ENCODE measurements around the gene ATP2B3. TPM values are rescaled to one million over a fixed set of nuclear protein-coding genes. Genes with fewer than 3 reads are reported as not detected.

ATP2B3 gene
- total and polyA plus RNA-seq, 2 experiments from 2014 or later: 0.21 to 0.42 TPM

- H3K4me3 ChIP-seq: no peak overlapping the region
- H3K27me3 ChIP-seq: no peaks in the 10 kb centered on the region
- no peaks in the 10 kb centered on the region for H3K4me1 ChIP-seq (ENCODE audit: low read depth)
- TF ChIP-seq CTCF (IDR thresholded peaks at IDR 0.05; ENCODE audit: low read depth, low read length): no peak
- H3K9me3 ChIP-seq (ENCODE audit: low read depth): no peaks in the 10 kb centered on the region
- no peaks in the 10 kb centered on the region for H3K36me3 ChIP-seq
- no peak overlapping the region for H3K27ac ChIP-seq
- DNase-seq (ENCODE audit: low read depth in 1 of 2, low spot score in 1 of 2): peak in 1 of 2 donors; percentile 71
These were observed 40.6 kb upstream of the ATP2B3 start for GRCh38 chrX:153476666-153477363.

GRCh38 chrX:153477364-153477857, 40.0 kb upstream of the ATP2B3 start:
- Histone ChIP-seq H3K27me3 (no peaks in the 10 kb centered on the region), H3K4me3 (no peak overlapping the region), H3K9me3 (ENCODE audit: low read depth) (no peaks in the 10 kb centered on the region), H3K27ac (no peak overlapping the region), H3K36me3 (no peaks in the 10 kb centered on the region), H3K4me1 (ENCODE audit: low read depth) (no peaks in the 10 kb centered on the region)
- DNase-seq (ENCODE audit: low read depth in 1 of 2, low spot score in 1 of 2): no peak
- no peak for TF ChIP-seq CTCF (IDR thresholded peaks at IDR 0.05; ENCODE audit: low read depth, low read length)

- Histone ChIP-seq H3K27me3 (no peaks in the 10 kb centered on the region), H3K9me3 (ENCODE audit: low read depth) (no peaks in the 10 kb centered on the region), H3K4me1 (ENCODE audit: low read depth) (no peaks in the 10 kb centered on the region), H3K36me3 (no peaks in the 10 kb centered on the region), H3K4me3 (no peak overlapping the region), H3K27ac (no peak overlapping the region)
- DNase-seq (ENCODE audit: low read depth in 1 of 2, low spot score in 1 of 2): peak in 1 of 2 donors; percentile 63
- TF ChIP-seq CTCF (IDR thresholded peaks at IDR 0.05; ENCODE audit: low read depth, low read length): no peak
These were observed 39.5 kb upstream of the ATP2B3 start for GRCh38 chrX:153477901-153478300.

GRCh38 chrX:153478746-153479145, 38.7 kb upstream of the ATP2B3 start:
- Histone ChIP-seq H3K9me3 (ENCODE audit: low read depth) (no peaks in the 10 kb centered on the region), H3K4me3 (no peak overlapping the region), H3K36me3 (no peaks in the 10 kb centered on the region), H3K27ac (no peak overlapping the region), H3K4me1 (ENCODE audit: low read depth) (no peaks in the 10 kb centered on the region), H3K27me3 (no peaks in the 10 kb centered on the region)
- no peak for TF ChIP-seq CTCF (IDR thresholded peaks at IDR 0.05; ENCODE audit: low read depth, low read length)
- DNase-seq (ENCODE audit: low read depth in 1 of 2, low spot score in 1 of 2): no peak

GRCh38 chrX:153481043-153481442, 36.4 kb upstream of the ATP2B3 start:
- no peaks in the 10 kb centered on the region for H3K4me1 ChIP-seq (ENCODE audit: low read depth)
- no peak for DNase-seq (ENCODE audit: low read depth in 1 of 2, low spot score in 1 of 2)
- no peak overlapping the region for H3K4me3 ChIP-seq
- H3K27ac ChIP-seq: no peak overlapping the region
- H3K9me3 ChIP-seq (ENCODE audit: low read depth): no peaks in the 10 kb centered on the region
- H3K27me3 ChIP-seq: no peaks in the 10 kb centered on the region
- H3K36me3 ChIP-seq: no peaks in the 10 kb centered on the region
- no peak for TF ChIP-seq CTCF (IDR thresholded peaks at IDR 0.05; ENCODE audit: low read depth, low read length)
